Activated T-cell treated with anti-CD3 and anti-CD28 coated beads, Interleukin-2, amount 50 U/mL, for 24 hours (primary cell): ENCODE data around the gene FAM53A.

Experiments used
- DNase-seq: peaks from one replicate; pipeline ENCODE4 v3.0.0-alpha.2; 2020
- H3K27ac Mint-ChIP-seq: 2 replicates; pipeline ENCODE4 v1.8.0; 2020; ENCODE audit warnings: mild to moderate bottlenecking, mixed read lengths
- H3K27me3 Mint-ChIP-seq: 2 replicates; pipeline ENCODE4 v1.8.0; 2020; ENCODE audit warnings: mixed read lengths
- H3K36me3 Mint-ChIP-seq: 2 replicates; pipeline ENCODE4 v1.8.0; 2020; ENCODE audit warnings: low read depth, mixed read lengths
- H3K4me1 Mint-ChIP-seq: 2 replicates; pipeline ENCODE4 v1.8.0; 2020; ENCODE audit warnings: low read depth, mixed read lengths
- H3K4me3 Mint-ChIP-seq: 2 replicates; pipeline ENCODE4 v1.8.0; 2020; ENCODE audit warnings: mild to moderate bottlenecking, moderate library complexity, mixed read lengths
- H3K9me3 Mint-ChIP-seq: 2 replicates; pipeline ENCODE4 v1.8.0; 2020; ENCODE audit warnings: mixed read lengths

The FAM53A gene

DNA sequence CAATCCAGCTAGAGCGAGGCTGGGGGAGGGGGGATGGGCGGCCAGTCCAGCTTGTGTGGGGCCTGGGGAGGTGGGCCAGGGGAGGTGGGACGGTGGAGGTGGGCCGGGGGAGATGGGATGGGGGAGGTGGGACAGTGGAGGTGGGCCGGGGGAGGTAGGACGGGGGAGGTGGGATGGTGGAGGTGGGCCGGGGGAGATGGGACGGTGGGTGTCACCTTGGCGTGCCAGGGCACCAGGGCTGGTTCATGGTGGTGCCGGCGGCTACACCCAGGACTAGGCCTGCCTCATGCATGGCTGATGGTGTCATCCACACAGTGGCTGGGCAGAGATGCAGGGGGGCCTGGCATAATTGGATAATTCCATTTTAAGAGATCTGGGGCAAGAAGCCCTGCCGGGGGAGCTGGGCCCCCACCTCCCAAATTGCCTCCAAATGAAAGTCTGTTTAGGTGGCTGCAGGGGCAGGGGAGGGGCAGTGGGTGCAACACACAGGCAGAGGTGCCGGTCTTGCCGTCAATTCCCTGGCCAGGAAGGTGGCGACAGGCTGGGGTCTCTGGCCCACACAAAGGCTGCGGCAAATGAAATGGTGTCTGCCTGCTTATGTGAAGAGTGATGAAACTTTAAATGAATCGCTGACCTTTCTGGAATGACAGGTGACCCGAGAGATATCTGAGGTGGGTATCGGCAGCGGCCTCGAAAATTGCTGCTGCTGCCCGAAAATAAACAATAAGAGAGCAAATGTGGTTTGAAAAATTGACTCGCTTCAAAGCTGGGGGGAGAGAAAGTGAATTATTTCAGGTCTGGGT, 82.1 kb downstream of the FAM53A start:
- no peak overlapping the region for H3K27ac Mint-ChIP-seq
- no peaks in the 10 kb centered on the region for H3K9me3 Mint-ChIP-seq
- DNase-seq = no peak
- no peak overlapping the region for H3K4me3 Mint-ChIP-seq
- no peaks in the 10 kb centered on the region for H3K36me3 Mint-ChIP-seq
- no peaks in the 10 kb centered on the region for H3K4me1 Mint-ChIP-seq
- peaks cover 2% of the 10 kb centered on the region for H3K27me3 Mint-ChIP-seq

DNA sequence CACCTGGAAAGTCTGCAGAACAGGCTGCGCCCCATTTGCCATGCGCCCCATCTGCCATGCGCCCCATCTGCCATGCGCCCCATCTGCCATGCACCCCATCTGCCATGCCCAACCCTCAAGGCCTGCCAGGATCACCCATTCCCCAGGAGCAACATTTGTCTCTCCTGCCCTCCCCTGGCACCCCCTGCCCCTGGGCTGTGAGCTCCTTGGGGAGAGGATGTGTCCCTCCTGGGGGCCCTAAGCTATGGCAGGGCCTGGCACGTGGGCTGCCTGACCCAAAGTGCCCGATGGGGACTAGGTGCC, 82.6 kb downstream of the FAM53A start:
- Mint-ChIP-seq H3K27me3 (peaks cover 2% of the 10 kb centered on the region), H3K9me3 (no peaks in the 10 kb centered on the region), H3K27ac (no peak overlapping the region), H3K4me1 (no peaks in the 10 kb centered on the region), H3K36me3 (no peaks in the 10 kb centered on the region), H3K4me3 (no peak overlapping the region)
- DNase-seq = no peak

DNA sequence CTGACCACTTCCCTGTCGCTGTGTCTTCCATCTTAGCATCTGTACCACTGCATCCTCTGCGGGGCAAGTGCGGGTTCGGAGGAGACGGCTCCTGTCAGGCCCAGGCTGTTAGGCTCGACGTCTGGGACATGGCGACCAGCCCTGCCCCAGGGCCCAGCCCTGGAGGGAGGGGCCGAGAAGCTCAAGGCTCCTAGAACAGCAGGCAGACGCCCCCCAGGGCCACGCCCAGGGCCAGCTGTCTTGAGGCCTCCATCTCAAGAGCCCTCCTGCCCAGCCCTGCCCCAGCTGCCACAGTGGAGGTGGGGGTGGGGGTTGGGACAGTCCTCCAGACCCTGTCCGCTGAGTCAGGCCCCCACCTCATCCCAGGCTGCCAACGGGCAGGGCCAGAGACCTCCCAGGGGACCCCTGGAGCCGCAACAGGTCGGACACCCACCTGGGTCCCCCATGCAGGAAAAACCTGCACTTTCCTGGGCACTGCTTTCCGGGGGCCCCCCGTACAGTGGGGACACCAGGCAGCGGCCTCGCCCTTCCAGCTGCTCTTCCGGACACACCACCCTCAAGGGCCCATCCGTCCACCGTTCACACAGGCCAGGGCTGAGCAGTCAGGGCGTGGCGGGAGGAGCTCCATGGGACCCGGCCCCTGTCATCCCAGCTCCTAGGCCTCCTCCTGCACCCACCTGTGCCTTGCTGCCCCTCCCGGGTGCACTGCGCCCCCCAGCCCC, 83.1 kb downstream of the FAM53A start:
- Mint-ChIP-seq H3K9me3 (no peaks in the 10 kb centered on the region), H3K4me3 (no peak overlapping the region), H3K36me3 (no peaks in the 10 kb centered on the region), H3K27ac (no peak overlapping the region), H3K4me1 (no peaks in the 10 kb centered on the region), H3K27me3 (peaks cover 2% of the 10 kb centered on the region)
- DNase-seq = no peak

DNA sequence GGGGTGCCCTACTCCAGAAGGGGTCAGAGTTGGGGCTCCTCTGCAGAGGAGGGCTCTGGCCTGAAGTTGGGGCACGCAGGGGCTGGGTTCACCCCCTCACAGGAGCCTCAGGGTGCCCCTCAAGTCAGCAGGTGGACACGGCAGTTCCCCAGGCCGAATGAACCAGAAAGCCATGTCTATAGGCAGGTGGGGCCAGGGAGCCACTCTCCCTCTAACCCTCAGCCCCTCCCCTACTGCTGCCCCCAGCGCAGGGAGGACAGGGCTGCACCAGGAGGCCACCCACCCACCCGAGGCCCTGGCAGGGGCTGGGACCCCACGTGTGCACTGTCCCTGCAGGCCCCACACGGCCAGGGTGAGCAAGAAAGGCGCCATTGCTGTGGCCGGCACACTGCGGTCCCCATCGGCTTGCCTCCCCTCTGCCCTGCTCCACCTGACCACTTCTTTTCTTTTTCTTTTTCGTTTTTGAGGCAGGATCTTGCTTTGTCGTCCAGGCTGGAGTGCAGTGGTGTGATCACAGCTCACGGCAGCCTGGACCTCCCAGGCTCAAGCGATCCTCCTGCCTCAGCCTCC, 83.8 kb downstream of the FAM53A start:
- no peaks in the 10 kb centered on the region for H3K9me3 Mint-ChIP-seq
- no peaks in the 10 kb centered on the region for H3K36me3 Mint-ChIP-seq
- DNase-seq = no peak
- H3K27ac Mint-ChIP-seq = no peak overlapping the region
- H3K4me3 Mint-ChIP-seq = no peak overlapping the region
- H3K4me1 Mint-ChIP-seq = no peaks in the 10 kb centered on the region
- H3K27me3 Mint-ChIP-seq = no peaks in the 10 kb centered on the region

DNA sequence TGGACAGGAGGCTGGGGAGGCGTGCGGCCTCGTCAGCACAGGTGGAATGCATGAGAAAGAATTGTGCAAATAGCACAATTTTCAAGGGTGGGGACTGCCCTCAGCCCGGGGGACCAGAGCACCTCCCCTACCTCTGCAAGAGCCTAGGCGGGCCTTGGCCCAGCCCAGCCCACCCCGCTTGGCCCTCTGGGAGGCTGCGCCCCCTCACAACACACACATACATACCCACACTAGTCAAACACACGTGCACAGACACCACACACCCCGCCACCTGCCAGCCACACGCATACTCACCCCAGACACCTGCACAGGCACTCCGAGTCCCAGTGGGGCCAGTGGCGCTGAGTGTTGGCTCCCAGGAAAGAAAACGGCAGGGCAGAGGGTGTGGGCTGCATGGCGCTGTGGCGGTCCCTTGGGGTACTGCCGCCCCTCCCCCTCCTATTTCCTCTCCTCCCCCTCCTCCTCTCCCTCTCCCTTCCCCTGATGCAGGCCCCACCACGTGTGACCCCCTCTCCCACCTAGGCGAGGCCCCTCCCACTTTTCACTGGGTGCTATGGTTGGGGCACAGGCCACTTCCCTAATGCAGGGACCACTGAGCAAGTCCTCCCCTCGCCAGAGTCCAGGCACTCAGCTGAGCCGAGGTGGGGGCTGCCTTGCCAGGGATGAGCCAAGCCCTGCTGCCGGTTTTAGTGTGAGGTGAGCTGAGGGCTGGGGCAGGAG, 84.5 kb downstream of the FAM53A start:
- Mint-ChIP-seq H3K4me3 (no peak overlapping the region), H3K9me3 (no peaks in the 10 kb centered on the region), H3K27ac (no peak overlapping the region), H3K36me3 (no peaks in the 10 kb centered on the region), H3K4me1 (no peaks in the 10 kb centered on the region), H3K27me3 (no peaks in the 10 kb centered on the region)
- no peak for DNase-seq

DNA sequence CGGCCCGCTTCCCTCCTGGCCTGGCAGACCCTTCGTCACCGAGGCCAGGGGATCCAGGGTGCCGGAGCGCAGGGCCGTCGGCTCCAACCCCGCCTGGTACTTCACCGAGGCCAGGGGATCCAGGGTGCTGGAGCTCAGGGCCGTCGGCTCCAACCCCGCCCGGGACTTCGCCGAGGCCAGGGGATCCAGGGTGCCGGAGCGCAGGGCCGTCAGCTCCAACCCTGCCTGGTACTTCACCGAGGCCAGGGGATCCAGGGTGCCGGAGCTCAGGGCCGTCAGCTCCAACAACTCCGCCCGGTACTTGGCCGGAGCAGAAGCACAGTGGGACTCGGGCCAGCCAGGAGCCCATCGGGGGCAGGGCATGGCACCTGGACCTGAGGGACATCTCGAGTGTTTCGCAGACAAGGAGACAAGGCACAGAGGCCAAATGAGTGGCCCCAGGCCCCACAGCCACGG, 85.1 kb downstream of the FAM53A start:
- Mint-ChIP-seq H3K27me3 (no peaks in the 10 kb centered on the region), H3K9me3 (no peaks in the 10 kb centered on the region), H3K4me1 (no peaks in the 10 kb centered on the region), H3K36me3 (no peaks in the 10 kb centered on the region), H3K27ac (no peak overlapping the region), H3K4me3 (no peak overlapping the region)
- DNase-seq = no peak

DNA sequence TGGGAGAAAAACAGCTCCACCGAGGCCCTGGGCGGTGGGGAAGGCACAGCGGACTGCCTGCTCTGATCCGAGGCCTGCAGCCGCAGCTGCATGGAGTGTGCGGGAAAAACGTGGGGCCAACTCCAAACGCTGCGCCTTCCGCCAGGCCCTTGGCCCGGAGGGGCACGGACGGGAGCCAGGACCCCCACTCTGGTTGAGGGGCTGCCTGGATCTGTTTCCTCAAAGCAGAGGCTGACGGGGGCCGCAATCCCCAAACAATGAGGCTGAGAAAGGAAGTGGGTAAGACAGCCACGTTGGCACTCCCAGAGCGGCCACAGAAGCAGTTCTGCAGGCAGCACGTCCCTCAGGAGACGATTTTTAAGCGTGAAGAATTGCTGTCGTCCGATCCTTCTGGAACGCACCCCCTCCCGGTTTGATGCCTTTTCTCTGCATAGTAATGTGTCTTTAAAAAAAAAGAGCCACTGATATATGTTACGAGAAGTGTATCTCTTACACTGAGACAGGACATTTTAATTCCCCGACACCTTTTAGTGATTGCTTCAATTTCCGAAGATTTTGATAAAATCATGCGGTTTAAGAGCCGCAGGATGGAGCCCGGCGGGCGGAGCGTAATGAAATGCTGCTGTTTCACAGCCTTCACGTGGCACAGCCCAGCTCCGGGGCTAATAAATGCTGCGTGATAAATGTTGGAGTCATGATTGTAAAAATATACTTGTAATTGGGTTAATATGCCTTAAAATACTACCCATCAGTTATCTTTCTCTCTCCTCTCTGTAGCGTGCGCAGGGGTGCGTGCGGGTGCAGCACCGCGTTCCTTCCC, 85.7 kb downstream of the FAM53A start:
- Mint-ChIP-seq H3K4me1 (no peaks in the 10 kb centered on the region), H3K4me3 (no peak overlapping the region), H3K9me3 (no peaks in the 10 kb centered on the region), H3K27ac (no peak overlapping the region), H3K36me3 (no peaks in the 10 kb centered on the region), H3K27me3 (no peaks in the 10 kb centered on the region)
- DNase-seq = no peak

DNA sequence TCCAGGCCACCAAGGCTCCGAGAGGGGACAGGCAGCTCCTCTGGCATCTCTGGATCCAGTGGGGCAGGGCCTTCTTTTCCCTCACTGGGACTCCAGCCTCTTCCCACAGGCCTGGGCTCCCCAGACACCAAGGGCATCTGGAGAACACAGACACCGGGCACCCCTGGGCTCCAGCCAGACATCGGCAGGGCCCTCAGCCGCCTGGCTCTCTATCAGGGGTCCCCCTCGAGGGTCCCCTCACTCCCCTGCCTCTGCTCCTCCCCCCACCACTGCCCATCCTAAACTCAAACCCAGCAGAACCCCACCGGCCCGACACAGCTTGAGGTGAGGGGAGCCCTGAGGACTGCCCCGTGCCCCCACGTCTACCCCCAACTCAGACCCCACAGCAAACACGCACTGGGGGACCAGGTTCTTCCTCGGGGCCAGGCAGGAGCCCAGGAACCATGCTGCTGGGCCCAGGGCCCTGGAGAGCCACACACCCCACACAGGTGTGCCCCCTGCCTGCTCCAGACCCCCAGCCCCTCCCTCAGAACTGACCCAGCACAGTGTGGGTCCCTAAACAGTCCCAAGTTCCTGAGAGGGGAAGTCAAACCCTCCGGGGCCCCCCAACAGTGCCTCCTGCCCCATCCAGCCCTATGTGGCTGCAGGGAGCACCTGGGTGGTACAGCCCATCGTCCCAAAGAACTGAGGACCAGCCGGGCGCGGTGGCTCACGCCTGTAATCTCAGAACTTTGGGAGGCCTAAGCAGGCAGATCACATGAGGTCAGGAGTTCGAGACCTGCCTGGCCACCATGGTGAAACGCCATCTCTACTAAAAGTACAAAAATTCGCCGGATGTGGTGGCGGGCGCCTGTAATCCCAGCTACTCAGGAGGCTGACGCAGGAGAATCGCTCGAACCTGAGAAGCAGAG, 86.8 kb downstream of the FAM53A start:
- DNase-seq = no peak
- H3K27me3 Mint-ChIP-seq = no peaks in the 10 kb centered on the region
- no peak overlapping the region for H3K27ac Mint-ChIP-seq
- H3K9me3 Mint-ChIP-seq = no peaks in the 10 kb centered on the region
- H3K36me3 Mint-ChIP-seq = no peaks in the 10 kb centered on the region
- H3K4me3 Mint-ChIP-seq = no peak overlapping the region
- no peaks in the 10 kb centered on the region for H3K4me1 Mint-ChIP-seq

DNA sequence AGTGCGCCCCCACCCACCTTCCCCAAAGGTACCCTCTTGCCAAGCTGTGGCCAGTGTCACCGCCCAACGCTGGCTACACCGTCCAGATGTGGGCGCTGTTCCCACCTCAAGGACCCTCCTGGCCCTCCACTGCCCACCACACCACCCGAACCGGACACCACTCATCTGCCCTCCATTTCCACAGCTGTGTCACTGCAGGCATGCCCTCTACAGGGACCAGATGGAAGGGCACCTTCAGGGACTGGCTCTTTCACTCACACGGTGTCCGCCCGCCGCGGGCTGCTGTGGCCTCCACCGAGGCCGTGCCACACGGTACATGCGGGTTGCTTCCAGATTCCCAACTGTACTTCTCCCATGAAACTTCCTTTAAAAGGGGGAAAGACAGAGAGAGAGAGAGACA, 87.7 kb downstream of the FAM53A start:
- Mint-ChIP-seq H3K4me1 (no peaks in the 10 kb centered on the region), H3K4me3 (no peak overlapping the region), H3K36me3 (peaks cover 1% of the 10 kb centered on the region), H3K27ac (no peak overlapping the region), H3K9me3 (no peaks in the 10 kb centered on the region), H3K27me3 (no peaks in the 10 kb centered on the region)
- no peak for DNase-seq

DNA sequence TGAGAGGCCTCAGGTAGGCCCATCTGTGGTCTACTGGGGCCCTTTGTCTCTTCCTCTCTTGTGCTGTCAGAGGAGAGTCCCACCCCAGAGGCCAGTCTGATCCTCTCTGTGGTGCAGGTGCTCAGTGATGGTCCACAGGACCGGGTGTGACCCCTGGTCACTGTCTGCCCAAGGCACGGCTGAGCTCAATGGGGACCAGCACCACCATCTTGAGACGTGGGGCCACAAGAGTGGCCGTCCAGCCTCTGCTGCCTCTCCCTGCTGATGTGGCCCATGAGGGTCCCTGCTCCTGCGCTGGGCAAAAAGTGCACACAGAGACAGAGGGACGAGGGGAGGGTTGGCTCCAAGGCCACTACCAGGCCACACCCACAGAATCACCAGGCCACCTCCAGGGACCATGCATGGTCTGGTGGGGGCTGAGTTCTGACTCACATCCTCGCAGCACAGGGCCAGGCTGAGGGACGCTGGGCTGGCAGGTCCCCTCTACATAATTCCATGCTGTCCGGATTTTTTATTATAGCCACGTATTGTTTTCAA, 88.3 kb downstream of the FAM53A start:
- Mint-ChIP-seq H3K27ac (no peak overlapping the region), H3K36me3 (peaks cover 1% of the 10 kb centered on the region)

DNA sequence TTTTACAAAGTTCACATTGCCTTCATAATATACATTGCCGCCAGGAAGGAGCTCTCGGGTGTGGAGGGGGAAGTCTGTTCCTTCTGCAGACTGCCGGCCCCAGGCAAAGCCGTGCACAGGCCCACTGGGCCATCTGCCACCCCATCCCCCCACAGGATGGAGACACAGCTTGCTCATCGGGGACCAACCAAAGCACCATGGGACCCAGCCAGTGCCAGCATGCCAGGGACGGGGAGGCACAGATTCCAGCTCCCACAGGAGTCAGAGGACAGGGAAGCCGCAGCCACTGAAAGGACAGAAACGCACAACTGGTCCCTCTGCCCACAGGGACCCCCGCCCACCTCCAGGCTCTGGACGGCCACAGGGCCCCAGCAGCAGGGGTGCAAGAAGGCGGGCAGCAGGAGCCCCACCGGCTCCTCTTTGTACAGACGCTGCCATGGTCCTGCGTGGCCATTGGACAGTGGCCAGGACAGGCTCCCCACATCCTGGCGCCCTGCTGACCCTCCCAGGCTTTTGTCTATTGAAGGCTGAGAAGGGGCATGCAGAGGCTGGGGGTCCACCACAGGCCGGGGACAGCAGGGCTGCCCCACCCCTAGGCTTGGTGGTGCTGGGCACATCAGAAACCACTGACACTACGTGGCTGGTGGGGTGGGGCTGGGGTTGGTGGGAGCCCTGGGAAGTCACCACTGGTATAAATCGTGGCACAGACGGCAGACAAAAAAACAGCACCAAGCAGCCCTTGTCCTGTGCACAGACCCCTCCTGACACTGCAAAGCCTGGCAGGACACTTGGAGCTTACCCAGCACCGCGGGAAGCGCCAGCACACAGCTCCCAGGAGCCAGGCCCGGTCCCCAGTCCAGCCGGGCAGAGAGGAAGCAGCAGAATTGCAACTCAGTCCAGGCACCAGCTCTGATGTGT, 89.0 kb downstream of the FAM53A start:
- no peak overlapping the region for H3K4me3 Mint-ChIP-seq
- DNase-seq = no peak
- peaks cover 8% of the 10 kb centered on the region for H3K9me3 Mint-ChIP-seq
- H3K27me3 Mint-ChIP-seq = peaks cover 4% of the 10 kb centered on the region
- H3K27ac Mint-ChIP-seq = no peak overlapping the region
- H3K4me1 Mint-ChIP-seq = no peaks in the 10 kb centered on the region
- peaks cover 1% of the 10 kb centered on the region for H3K36me3 Mint-ChIP-seq

More for the DNA sequence above, 88.3 kb downstream of the FAM53A start:
- DNase-seq = no peak
- H3K4me3 Mint-ChIP-seq = no peak overlapping the region
- H3K4me1 Mint-ChIP-seq = no peaks in the 10 kb centered on the region
- H3K9me3 Mint-ChIP-seq = peaks cover 4% of the 10 kb centered on the region
- peaks cover 4% of the 10 kb centered on the region for H3K27me3 Mint-ChIP-seq

DNA sequence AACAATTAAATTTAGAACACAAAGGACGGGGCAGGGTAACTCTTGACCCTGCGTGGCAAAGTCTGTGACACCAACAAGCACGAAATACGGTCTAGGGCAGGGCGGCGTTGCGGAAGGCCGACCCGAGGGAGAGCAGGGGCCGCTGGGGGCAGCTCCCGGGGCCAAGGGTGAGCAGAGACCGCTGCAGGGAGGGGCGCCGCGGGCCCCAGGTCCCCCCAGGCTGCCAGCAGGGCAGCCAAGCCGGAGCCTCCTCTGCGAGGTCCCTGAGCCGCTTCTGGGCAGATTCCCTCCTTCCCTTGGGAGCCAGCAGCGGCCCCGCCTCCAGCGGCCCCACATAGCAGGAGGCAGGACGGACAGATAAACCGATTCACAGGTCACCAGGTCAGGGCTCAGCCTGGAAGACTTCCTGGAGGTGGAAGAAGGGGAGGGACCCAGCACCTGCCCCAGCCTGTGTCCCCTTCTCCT, 90.2 kb downstream of the FAM53A start:
- peaks cover 13% of the 10 kb centered on the region for H3K9me3 Mint-ChIP-seq
- peaks cover 4% of the 10 kb centered on the region for H3K27me3 Mint-ChIP-seq
- peaks cover 1% of the 10 kb centered on the region for H3K36me3 Mint-ChIP-seq
- no peak overlapping the region for H3K27ac Mint-ChIP-seq
- DNase-seq = no peak
- no peaks in the 10 kb centered on the region for H3K4me1 Mint-ChIP-seq
- H3K4me3 Mint-ChIP-seq = no peak overlapping the region
